ENCODE data around the gene FIBCD1.

The FIBCD1 gene

DNA sequence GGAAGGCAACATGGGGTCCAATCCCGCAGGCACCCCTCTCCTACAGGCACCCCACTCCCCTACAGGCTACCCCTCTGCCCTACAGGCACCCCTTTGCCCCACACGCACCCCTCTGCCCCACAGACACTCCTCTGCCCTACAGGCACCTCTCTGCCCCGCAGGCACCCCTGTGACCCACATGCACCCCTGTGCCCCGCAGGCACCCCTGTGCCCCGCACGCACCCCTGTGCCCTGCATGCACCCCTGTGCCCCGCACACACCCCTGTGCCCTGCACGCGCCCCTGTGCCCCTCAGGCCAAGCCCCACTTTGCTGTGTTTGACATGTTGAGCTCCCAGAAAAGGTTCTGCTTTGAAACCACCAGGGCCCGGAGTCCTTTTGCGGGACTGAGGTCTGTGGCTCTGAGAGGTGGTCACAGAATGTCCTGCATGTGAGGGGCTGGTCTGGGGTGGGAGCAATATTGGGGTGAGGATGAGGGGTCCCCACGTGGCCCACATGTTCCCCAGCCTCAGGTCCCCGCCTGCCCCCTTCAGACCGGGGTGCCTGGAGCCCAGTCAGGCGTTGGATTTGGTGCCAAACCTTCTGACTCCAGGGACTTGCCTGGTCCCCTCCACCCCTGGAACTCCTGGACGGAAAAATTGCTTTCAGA lies 41.8 kb downstream of the FIBCD1 start:
- DNase-seq (ENCODE audit: low read depth), result no peak
- TF ChIP-seq, protein P1, sequence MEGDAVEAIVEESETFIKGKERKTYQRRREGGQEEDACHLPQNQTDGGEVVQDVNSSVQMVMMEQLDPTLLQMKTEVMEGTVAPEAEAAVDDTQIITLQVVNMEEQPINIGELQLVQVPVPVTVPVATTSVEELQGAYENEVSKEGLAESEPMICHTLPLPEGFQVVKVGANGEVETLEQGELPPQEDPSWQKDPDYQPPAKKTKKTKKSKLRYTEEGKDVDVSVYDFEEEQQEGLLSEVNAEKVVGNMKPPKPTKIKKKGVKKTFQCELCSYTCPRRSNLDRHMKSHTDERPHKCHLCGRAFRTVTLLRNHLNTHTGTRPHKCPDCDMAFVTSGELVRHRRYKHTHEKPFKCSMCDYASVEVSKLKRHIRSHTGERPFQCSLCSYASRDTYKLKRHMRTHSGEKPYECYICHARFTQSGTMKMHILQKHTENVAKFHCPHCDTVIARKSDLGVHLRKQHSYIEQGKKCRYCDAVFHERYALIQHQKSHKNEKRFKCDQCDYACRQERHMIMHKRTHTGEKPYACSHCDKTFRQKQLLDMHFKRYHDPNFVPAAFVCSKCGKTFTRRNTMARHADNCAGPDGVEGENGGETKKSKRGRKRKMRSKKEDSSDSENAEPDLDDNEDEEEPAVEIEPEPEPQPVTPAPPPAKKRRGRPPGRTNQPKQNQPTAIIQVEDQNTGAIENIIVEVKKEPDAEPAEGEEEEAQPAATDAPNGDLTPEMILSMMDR (conservative IDR thresholded peaks at IDR 0.05; ENCODE audit: low read depth, low read length), result no peak
- H3K4me3 ChIP-seq (ENCODE audit: low read length), result no peak overlapping the region

DNA sequence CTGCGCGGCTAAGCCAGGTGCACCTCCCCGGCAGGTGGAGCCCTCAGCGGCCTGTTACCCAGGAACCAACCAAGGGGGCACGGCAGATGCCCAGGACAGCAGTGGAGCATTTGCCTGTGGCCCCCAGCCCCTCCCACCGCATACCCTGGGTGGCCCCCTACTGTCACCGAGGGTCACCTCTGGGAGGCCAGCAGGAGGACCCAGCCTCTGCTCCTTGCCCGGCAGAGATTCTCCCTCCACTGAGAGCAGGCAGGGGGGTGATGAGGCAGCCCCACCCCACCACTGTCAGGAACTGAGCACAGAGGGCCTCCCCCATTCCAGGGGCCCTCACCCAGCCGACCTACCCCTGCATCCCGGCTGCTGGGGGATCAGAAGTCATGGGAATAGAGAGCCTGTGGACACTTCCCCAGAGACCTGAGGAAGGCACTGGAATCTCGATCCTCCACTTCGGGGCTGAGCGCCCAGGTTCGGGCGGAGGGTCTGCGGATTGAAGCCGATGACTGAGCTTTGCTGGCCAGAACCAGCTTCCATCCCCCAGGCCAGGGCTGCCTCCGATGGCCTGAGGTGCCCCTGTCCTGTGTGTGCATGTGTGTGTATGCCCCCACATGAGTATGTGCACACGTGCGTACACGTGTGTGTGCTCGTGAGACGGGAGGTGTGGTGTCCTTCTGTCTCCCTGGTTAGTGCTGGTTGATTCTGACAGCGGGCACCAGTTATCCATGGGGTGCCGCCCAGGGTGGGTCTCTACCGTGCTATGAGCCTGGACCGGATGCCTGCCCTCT lies 42.6 kb downstream of the FIBCD1 start, which contains the start of gene QRFP:
Gene QRFP, minus strand, starts transcription at position 580 of the 782 bp plus-strand sequence. CDS start 2,974 bp downstream, outside the sequence.
- H3K4me3 ChIP-seq (ENCODE audit: low read length), result no peak within 1 kb of the TSS
- TF ChIP-seq, protein P1 (conservative IDR thresholded peaks at IDR 0.05; ENCODE audit: low read depth, low read length), result no peak
- no peak for DNase-seq (ENCODE audit: low read depth)

DNA sequence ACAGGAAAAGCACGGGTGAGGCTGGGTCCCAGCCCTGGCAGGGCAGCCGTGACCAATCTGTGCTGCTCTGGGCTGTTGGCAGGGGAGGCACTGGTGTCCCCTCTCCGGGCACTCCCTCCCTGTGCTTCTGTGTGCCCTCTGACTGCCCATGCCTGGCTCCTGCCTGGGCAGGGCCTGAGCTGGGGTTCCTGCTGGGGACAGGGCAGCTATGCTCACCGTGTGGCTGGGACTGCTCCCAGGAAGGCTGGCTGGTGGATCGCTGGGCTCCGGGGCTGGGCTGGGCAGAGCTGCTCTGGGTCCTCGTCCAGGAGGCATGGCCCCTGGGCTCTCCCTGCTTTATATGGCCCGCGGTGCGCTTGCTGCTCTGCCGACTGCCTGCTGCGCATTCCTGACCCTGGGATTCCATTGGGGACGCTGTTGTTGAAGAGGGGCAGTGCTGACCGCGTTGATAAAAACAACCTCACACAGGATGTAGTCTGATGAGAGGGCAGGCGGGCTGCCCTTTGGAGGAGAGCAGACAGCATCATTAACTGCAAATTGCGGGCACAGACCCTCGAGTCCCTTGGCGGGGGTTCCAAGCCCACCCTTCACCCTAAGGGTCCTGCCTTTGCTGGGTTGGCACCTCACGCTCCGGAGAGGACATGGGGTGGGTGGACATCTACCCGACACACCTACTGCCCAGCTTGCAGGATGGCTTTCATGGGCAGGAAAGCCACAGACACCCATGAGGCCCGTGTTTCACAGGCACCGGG lies 43.4 kb downstream of the FIBCD1 start:
- no peak overlapping the region for H3K4me3 ChIP-seq (ENCODE audit: low read length)
- TF ChIP-seq, protein P1 (conservative IDR thresholded peaks at IDR 0.05; ENCODE audit: low read depth, low read length), result no peak
- DNase-seq (ENCODE audit: low read depth), result no peak

DNA sequence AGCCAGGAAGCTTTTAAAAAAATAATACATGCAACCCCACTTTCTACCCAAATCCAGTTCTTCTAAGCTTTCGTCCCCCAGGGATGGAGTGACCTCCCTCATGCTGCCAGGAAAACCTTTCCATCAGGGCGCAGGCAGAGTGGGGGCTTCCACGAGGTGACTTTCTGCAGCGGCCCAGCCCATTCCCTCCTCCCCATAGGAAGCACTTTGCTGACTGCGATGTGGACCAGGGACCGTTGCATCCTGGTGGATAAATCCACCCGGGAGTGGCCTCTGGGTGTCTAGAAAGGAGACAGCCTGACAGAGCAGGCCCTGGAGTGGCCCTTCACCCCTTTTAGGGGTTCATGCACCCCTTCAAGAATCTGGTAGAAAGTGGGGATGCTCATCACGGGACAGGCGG lies 44.0 kb downstream of the FIBCD1 start:
- TF ChIP-seq, protein P1 (conservative IDR thresholded peaks at IDR 0.05; ENCODE audit: low read depth, low read length), result no peak

DNA sequence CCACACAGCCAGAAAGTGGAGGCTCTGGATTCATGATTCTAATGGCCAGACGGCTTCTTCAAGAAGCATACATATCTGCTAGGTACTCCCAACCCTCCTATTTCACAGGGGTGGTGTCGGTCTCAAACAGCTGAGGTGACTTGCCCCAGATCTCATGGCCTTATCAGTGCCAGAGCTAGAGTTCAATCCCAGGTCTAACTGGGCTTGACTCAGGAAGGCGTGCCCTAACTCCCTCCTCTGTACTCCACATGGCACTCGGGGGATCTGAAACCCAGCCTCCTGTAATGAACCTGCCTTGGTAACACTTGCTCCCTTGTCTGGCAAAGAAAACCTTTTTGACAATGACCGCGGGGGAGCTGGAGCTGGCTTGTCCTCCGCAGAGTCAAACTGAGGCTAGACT lies 44.5 kb downstream of the FIBCD1 start:
- no peak for DNase-seq (ENCODE audit: low read depth)
- no peak overlapping the region for H3K4me3 ChIP-seq (ENCODE audit: low read length)
- TF ChIP-seq, protein P1 (conservative IDR thresholded peaks at IDR 0.05; ENCODE audit: low read depth, low read length), result no peak

More for the DNA sequence above, 44.0 kb downstream of the FIBCD1 start:
- H3K4me3 ChIP-seq (ENCODE audit: low read length), result no peak overlapping the region
- no peak for DNase-seq (ENCODE audit: low read depth)

DNA sequence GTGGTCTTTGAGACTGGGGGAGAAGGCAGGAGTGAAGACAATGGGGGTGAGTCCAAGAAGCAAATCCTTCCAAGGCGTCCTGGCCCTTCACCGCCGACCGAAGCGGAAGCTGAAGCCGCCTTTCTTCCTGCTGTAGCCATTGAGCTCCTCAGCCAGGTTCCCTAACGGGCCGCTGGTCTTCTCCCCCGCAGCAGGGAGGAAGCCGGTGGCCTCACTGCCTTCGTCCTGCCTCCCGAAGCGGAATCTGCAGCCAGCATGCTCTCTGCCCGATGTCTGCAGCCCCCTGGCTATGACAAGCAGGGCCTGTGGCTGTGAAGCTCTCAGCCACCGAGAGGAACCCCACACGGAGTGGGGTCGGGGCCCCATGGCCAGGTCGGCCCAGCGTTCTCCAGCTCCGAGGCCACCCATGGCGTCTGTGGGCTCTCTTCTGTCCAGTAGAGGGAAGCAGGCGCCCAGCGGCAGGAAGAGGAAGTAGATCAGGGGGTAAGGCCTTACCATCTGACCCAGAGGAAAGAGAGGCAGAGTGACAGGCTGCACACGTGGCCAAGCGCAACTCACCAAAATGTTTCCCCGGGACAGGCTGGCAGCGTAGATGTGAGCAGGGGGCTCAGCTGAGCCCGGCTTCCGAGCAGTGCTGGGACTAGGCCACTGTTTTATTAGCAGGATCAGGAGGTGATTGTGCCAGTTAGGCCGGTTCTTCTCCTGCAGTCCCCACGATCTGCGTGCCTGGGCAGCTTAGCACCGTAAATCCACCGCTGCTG lies 45.5 kb downstream of the FIBCD1 start:
- TF ChIP-seq, protein P1 (conservative IDR thresholded peaks at IDR 0.05; ENCODE audit: low read depth, low read length), result peak; percentile 67
- H3K4me3 ChIP-seq (ENCODE audit: low read length), result no peak overlapping the region
- DNase-seq (ENCODE audit: low read depth), result no peak

Data from retinal pigment epithelial cell (primary cell).